ENCODE measurements around the gene CEP89.

DNA sequence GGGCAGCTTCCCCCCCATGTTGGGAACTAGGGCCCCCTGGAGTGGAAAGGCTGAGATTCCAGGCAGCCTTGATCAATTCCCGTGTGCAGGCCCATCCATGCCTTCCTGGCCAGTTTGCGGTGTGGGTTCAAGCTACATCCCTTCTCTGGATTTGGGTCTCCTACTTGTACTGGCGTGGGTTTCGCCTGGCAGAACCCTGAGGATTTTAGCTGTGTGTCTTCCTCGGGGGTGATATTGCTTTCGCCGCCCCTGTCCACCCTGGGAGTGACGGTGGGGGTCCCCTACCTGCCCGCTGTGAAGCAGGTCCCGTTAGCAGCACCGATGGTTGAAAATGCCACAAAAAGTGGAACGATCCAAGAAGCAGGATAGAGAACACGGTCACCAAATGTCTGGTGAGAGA lies 113.6 kb downstream of the CEP89 start:
- TF ChIP-seq CTCF (optimal IDR thresholded peaks at IDR 0.05 in 1 of 3, IDR thresholded peaks at IDR 0.05 in 1 of 3, conservative IDR thresholded peaks at IDR 0.05 in 1 of 3; ENCODE audit: extremely low read depth in 1 of 3, insufficient read depth in 2 of 3, low read length in 3 of 3) (no peak), EZH2 (IDR thresholded peaks at IDR 0.05; ENCODE audit: low read length) (no peak)
